ENCODE measurements around the gene ACIN1. TPM values are rescaled to one million over a fixed set of nuclear protein-coding genes. Genes with fewer than 3 reads are reported as not detected.

Gene ACIN1
- total RNA-seq, 1 experiment from 2014 or later, result 171 TPM

DNA sequence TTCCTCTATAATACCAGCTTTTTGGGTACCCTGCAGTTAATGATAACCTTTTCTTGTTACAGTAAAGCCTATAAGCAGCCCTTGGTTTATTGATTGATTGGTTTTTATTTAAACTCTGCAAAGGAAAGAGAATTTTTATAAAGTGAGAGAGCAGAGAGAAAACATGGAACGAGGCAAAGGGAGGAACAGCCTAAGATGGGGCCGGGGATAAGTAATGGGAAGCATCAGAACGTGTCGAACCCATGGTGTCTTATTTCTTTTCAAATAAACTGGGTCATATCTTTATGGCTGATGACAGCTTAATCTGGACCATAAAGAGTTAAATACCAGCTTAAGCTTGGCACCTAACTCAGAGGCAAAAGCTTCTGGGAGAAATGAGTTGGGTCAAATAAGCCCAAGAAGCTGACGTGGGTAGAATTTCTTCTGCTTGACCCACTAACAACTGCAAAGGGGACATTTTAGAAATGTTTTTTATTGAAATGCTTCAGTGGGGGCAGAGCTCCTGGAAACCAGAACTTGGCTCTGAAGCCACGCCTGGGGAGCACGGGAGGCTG, 73.0 kb downstream of the ACIN1 start:
- POLR2A ChIA-PET (ENCODE audit: unreplicated experiment), result no interaction called here
- no peaks in the 10 kb centered on the region for H3K9me3 ChIP-seq (ENCODE audit: insufficient read depth, low read depth)
- intact Hi-C loops (cut with micrococcal nuclease; ENCODE audit: unreplicated experiment), result no loop called here
- no peak overlapping the region for H3K27ac ChIP-seq
- H2AFZ ChIP-seq, result no peak overlapping the region
- CTCF ChIA-PET, result no interaction called here
- no peak overlapping the region for H3K4me3 ChIP-seq
- H3K4me1 ChIP-seq (replicated peaks; ENCODE audit: insufficient read depth), result no peaks in the 10 kb centered on the region
- no peak for DNase-seq
- no peaks in the 10 kb centered on the region for H3K36me3 ChIP-seq (ENCODE audit: low read depth)
- no peaks in the 10 kb centered on the region for H3K9me2 ChIP-seq (ENCODE audit: insufficient read depth)
- H3K27me3 ChIP-seq (ENCODE audit: insufficient read depth, low read depth), result no peaks in the 10 kb centered on the region
- H3K4me2 ChIP-seq, result no peak overlapping the region
- no peak for TF ChIP-seq EZH2 (IDR thresholded peaks at IDR 0.05; ENCODE audit: low read depth)
- TF ChIP-seq, protein P1, sequence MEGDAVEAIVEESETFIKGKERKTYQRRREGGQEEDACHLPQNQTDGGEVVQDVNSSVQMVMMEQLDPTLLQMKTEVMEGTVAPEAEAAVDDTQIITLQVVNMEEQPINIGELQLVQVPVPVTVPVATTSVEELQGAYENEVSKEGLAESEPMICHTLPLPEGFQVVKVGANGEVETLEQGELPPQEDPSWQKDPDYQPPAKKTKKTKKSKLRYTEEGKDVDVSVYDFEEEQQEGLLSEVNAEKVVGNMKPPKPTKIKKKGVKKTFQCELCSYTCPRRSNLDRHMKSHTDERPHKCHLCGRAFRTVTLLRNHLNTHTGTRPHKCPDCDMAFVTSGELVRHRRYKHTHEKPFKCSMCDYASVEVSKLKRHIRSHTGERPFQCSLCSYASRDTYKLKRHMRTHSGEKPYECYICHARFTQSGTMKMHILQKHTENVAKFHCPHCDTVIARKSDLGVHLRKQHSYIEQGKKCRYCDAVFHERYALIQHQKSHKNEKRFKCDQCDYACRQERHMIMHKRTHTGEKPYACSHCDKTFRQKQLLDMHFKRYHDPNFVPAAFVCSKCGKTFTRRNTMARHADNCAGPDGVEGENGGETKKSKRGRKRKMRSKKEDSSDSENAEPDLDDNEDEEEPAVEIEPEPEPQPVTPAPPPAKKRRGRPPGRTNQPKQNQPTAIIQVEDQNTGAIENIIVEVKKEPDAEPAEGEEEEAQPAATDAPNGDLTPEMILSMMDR (conservative IDR thresholded peaks at IDR 0.05), result no peak
- H4K20me1 ChIP-seq (ENCODE audit: insufficient read depth), result no peaks in the 10 kb centered on the region
- BruUV-seq (replicated peaks), result no TSS peak
- no peaks in the 10 kb centered on the region for H3K79me2 ChIP-seq (ENCODE audit: low read depth)
- H3F3A ChIP-seq (ENCODE audit: insufficient read depth, low read depth), result no peaks in the 10 kb centered on the region

GRCh38 chr14:23021434-23021833, 73.5 kb downstream of the ACIN1 start:
- Histone ChIP-seq H3K4me3 (no peak overlapping the region), H2AFZ (no peak overlapping the region), H3F3A (ENCODE audit: insufficient read depth, low read depth) (no peaks in the 10 kb centered on the region), H3K27me3 (ENCODE audit: insufficient read depth, low read depth) (no peaks in the 10 kb centered on the region), H4K20me1 (ENCODE audit: insufficient read depth) (no peaks in the 10 kb centered on the region), H3K4me1 (replicated peaks; ENCODE audit: insufficient read depth) (no peaks in the 10 kb centered on the region), H3K27ac (no peak overlapping the region), H3K9me2 (ENCODE audit: insufficient read depth) (no peaks in the 10 kb centered on the region), H3K36me3 (ENCODE audit: low read depth) (no peaks in the 10 kb centered on the region), H3K4me2 (no peak overlapping the region), H3K79me2 (ENCODE audit: low read depth) (no peaks in the 10 kb centered on the region), H3K9me3 (ENCODE audit: insufficient read depth, low read depth) (no peaks in the 10 kb centered on the region)
- ChIA-PET CTCF (no interaction called here), POLR2A (ENCODE audit: unreplicated experiment) (no interaction called here)
- no TSS peak for BruUV-seq (replicated peaks)
- no peak for DNase-seq
- intact Hi-C loops (cut with micrococcal nuclease; ENCODE audit: unreplicated experiment), result no loop called here
- TF ChIP-seq EZH2 (IDR thresholded peaks at IDR 0.05; ENCODE audit: low read depth), result no peak
- TF ChIP-seq, protein P1 (conservative IDR thresholded peaks at IDR 0.05), result no peak

- Histone ChIP-seq H3K9me3 (ENCODE audit: insufficient read depth, low read depth) (no peaks in the 10 kb centered on the region), H2AFZ (no peak overlapping the region), H3K4me1 (replicated peaks; ENCODE audit: insufficient read depth) (no peaks in the 10 kb centered on the region), H3K27me3 (ENCODE audit: insufficient read depth, low read depth) (no peaks in the 10 kb centered on the region), H3K79me2 (ENCODE audit: low read depth) (no peaks in the 10 kb centered on the region), H4K20me1 (ENCODE audit: insufficient read depth) (no peaks in the 10 kb centered on the region), H3K36me3 (ENCODE audit: low read depth) (no peaks in the 10 kb centered on the region), H3K9me2 (ENCODE audit: insufficient read depth) (no peaks in the 10 kb centered on the region), H3K27ac (no peak overlapping the region), H3K4me2 (no peak overlapping the region), H3F3A (ENCODE audit: insufficient read depth, low read depth) (no peaks in the 10 kb centered on the region), H3K4me3 (no peak overlapping the region)
- POLR2A ChIA-PET (ENCODE audit: unreplicated experiment), result no interaction called here
- intact Hi-C loops (cut with micrococcal nuclease; ENCODE audit: unreplicated experiment), result no loop called here
- no peak for DNase-seq
- no TSS peak for BruUV-seq (replicated peaks)
- CTCF ChIA-PET, result no interaction called here
- TF ChIP-seq EZH2 (IDR thresholded peaks at IDR 0.05; ENCODE audit: low read depth), result no peak
- TF ChIP-seq, protein P1 (conservative IDR thresholded peaks at IDR 0.05), result no peak
Measured at GRCh38 chr14:23020143-23021128, 74.5 kb downstream of the ACIN1 start.
